Lower lobe of right lung (tissue), 2 donors: ENCODE measurements around the gene PPP2R5C. TPM values are rescaled to one million over a fixed set of nuclear protein-coding genes. Genes with fewer than 3 reads are reported as not detected.

Experiments
- ATAC-seq, 2 donors: fragments of 200-7000 bp; cut with Tn5 transposase; one replicate each; pipeline ENCODE4 v1.9.1; 2020 to 2022; ENCODE audit warnings: mild to moderate bottlenecking in 2 of 2, moderate library complexity in 2 of 2
- DNase-seq: peaks from one replicate; pipeline ENCODE4 v3.0.0-alpha.2; 2020
- H3K27ac ChIP-seq: fragments of 200-600 bp; one replicate; pipeline ENCODE4 v1.8.0; 2022
- H3K27me3 ChIP-seq: fragments of 200-600 bp; one replicate; pipeline ENCODE4 v1.8.0; 2022; ENCODE audit warnings: low read depth
- H3K36me3 ChIP-seq: fragments of 200-600 bp; one replicate; pipeline ENCODE4 v1.8.0; 2022; ENCODE audit warnings: mild to moderate bottlenecking
- H3K4me1 ChIP-seq: fragments of 200-600 bp; one replicate; pipeline ENCODE4 v1.8.0; 2022
- H3K4me3 ChIP-seq: fragments of 200-600 bp; one replicate; pipeline ENCODE4 v1.8.0; 2022; ENCODE audit warnings: mild to moderate bottlenecking
- H3K9me3 ChIP-seq: fragments of 200-600 bp; one replicate; pipeline ENCODE4 v1.8.0; 2022
- intact Hi-C: fragments of 100-400 bp; cut with DNase I; formaldehyde crosslinking; loops from one replicate; pipeline ENCODE4 v1.11.0; 2022
- total RNA-seq: library from RNA; stranded (reverse); fragmentation: NEBNext Ultra II Directional; extraction: Animal tissue kit (Norgen Biotek cat#: 25700); gene quantifications from one replicate; pipeline ENCODE4 v1.2.1, GENCODE V29; 2021
- TF ChIP-seq, protein P1 (sequence below): fragments of 200-600 bp; IDR thresholded peaks from one replicate; pipeline ENCODE4 v1.8.0; 2022; ENCODE audit warnings: antibody characterized with exemption, mild to moderate bottlenecking
- donor health status: DM: no; HTN: yes; CAD: no; lungs with severe emphysema.

The PPP2R5C gene
- total RNA-seq, 1 donor from 2014 or later: 160 TPM

DNA sequence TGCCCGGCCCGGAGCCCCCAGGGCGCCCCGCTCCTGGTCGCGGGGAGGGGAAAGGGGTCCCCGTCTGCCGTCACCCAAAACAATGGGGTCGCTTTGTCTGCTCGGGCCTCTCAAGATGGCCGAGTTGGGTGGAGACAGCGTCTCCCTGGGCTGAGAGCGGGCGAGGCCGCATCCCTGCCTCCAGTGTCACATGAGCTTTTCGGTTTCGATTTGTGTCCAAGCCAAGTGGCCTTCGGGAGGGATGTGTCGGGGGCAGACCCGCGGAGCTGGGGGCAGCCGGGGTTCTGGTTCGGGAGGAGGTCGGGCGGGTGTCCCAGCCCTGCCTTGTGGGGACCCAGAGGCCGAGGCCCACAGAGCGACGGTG is 203.7 kb downstream of the PPP2R5C start:
- Histone ChIP-seq H3K36me3 (peaks cover 16% of the 10 kb centered on the region), H3K27ac (peak overlapping the region; percentile 99), H3K9me3 (no peaks in the 10 kb centered on the region), H3K4me1 (peaks cover 56% of the 10 kb centered on the region), H3K27me3 (no peaks in the 10 kb centered on the region), H3K4me3 (peak overlapping the region; percentile 100)
- ATAC-seq (peak; percentile 66 to 72), DNase-seq (peak; percentile 84)
- intact Hi-C loops: no loop called here
- TF ChIP-seq, protein P1, sequence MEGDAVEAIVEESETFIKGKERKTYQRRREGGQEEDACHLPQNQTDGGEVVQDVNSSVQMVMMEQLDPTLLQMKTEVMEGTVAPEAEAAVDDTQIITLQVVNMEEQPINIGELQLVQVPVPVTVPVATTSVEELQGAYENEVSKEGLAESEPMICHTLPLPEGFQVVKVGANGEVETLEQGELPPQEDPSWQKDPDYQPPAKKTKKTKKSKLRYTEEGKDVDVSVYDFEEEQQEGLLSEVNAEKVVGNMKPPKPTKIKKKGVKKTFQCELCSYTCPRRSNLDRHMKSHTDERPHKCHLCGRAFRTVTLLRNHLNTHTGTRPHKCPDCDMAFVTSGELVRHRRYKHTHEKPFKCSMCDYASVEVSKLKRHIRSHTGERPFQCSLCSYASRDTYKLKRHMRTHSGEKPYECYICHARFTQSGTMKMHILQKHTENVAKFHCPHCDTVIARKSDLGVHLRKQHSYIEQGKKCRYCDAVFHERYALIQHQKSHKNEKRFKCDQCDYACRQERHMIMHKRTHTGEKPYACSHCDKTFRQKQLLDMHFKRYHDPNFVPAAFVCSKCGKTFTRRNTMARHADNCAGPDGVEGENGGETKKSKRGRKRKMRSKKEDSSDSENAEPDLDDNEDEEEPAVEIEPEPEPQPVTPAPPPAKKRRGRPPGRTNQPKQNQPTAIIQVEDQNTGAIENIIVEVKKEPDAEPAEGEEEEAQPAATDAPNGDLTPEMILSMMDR: no peak

DNA sequence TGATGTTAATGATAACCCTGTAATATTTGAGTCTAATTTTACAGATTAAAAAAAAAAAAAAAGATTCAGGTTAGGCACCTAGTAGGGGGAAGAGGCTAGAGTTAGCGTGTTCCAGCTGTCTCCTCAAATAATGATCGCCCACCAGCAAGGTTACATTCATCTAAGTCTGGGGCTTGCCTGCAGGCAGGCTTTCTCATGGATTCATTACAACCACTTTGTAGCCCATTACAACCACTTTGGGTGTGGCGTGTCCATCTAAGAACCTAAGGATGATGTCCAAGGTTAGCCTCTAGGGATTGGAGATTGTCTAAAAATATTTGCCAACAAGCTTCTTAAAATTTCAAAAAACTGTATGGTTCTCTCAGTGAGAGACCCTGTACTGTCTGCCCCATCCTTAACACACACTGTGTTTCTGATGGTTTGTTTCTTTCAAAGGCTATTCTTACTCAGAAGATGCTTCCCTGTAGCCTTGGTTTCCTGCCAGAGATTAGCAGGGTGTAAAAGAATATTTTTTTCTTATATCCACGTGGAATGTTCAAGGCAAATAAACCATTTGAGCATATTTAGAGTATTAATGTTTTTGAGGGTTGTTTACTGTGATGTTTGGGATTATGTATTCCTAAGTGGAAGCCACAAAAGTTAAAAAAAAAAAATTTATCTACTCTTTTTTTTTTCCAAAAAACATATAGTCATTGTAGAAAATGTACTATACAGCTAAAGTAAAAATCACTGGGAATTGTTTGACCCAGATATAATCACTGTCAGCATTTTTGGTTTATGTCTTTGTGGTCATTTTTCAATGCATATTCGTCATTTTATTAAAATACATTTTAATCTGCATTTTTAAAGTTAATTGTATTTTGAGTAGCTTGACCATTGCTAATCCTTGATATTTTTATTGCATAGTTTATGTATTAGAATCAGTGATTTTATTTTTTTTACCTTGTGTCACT is 204.5 kb downstream of the PPP2R5C start:
- Histone ChIP-seq H3K36me3 (peaks cover 16% of the 10 kb centered on the region), H3K9me3 (no peaks in the 10 kb centered on the region), H3K4me3 (peak overlapping the region; percentile 100), H3K27me3 (no peaks in the 10 kb centered on the region), H3K4me1 (peaks cover 58% of the 10 kb centered on the region), H3K27ac (peak overlapping the region; percentile 99)
- DNase-seq: no peak
- no peak for ATAC-seq
- TF ChIP-seq, protein P1: no peak
- intact Hi-C loops: no loop called here

DNA sequence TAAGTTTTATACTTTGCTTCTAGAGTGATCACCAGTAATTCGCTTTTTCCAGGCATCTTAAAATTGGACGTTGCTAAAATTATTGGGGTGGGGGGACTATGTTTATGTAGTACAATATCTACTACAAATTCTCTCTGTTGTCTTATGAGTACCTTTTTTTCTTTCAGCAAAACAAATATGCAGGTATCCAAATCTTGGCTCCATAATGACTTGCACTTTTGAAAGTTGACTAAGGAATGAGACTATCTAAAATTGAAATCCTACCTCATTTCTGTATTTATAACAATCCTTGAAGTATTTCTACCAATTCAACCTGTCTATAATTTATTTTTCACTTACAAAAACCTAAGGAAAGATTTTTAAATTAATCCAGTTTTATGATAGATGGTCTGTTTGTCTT is 205.2 kb downstream of the PPP2R5C start:
- Histone ChIP-seq H3K27me3 (no peaks in the 10 kb centered on the region), H3K4me3 (no peak overlapping the region), H3K4me1 (peaks cover 60% of the 10 kb centered on the region), H3K9me3 (no peaks in the 10 kb centered on the region), H3K36me3 (peaks cover 16% of the 10 kb centered on the region), H3K27ac (no peak overlapping the region)
- ATAC-seq (no peak), DNase-seq (no peak)
- intact Hi-C loops: no loop called here
- TF ChIP-seq, protein P1: no peak

DNA sequence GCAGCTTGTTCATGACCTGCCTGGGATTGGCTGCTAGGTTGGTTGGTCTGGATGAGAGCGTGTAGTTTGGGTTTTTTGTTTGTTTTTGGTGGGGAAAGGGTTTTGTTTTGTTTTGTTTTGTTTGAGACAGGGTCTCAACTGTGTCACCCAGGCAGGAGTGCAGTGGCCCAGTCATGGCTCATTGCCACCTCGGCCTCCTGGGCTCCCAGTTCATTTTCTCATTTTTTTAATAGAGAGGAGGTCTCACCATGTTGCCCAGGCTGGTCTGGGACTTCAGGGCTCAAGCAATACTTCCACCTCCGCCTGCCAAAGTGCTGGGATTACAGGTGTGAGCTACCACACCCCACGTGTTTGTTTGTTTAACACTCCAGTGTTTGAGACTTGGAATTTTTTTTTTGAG is 206.7 kb downstream of the PPP2R5C start:
- Histone ChIP-seq H3K4me1 (peaks cover 66% of the 10 kb centered on the region), H3K27ac (no peak overlapping the region), H3K4me3 (no peak overlapping the region), H3K9me3 (no peaks in the 10 kb centered on the region), H3K27me3 (no peaks in the 10 kb centered on the region), H3K36me3 (peaks cover 16% of the 10 kb centered on the region)
- TF ChIP-seq, protein P1: no peak
- DNase-seq: no peak
- intact Hi-C loops: no loop called here
- no peak for ATAC-seq

DNA sequence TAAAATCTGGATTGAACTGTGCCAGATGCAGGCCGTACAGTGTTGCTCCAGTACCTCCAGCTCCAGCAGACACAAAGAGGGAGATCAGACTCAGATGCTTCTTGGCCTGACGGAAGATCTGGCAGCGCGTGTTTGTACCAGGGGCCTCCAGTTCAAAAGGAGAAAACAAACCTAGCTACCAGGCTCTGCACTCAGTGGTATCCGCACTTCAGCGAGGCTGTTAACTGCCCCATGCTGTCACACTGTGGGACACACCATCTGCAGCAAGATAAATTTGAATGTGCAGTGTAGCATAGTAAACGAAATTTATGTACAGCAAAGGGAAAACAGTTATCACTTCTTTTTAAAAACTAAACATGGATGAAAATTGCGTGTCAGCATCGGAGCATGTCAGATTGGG is 208.0 kb downstream of the PPP2R5C start:
- Histone ChIP-seq H3K36me3 (peaks cover 16% of the 10 kb centered on the region), H3K27ac (no peak overlapping the region), H3K9me3 (no peaks in the 10 kb centered on the region), H3K4me3 (no peak overlapping the region), H3K27me3 (no peaks in the 10 kb centered on the region), H3K4me1 (peaks cover 69% of the 10 kb centered on the region)
- ATAC-seq: no peak
- DNase-seq: no peak
- TF ChIP-seq, protein P1: no peak
- intact Hi-C loops: no loop called here
